H1 (cell line): ENCODE measurements around the gene SULF2. TPM values are rescaled to one million over a fixed set of nuclear protein-coding genes. Genes with fewer than 3 reads are reported as not detected.

ENCODE experiments used
- CTCF ChIA-PET: fragments of 300-600 bp; sonication (Branson Sonifier 250); formaldehyde crosslinking; loops from one replicate; lab custom pipeline; 2021; ENCODE audit not compliant: partially characterized antibody; lab: Charles Lee
- POLR2A ChIA-PET: fragments of 300-600 bp; sonication (Branson Sonifier 250); formaldehyde crosslinking; loops from one replicate; lab custom pipeline; 2021; ENCODE audit warnings: inconsistent platforms; ENCODE audit not compliant: partially characterized antibody; lab: Charles Lee
- DNase-seq, 2 experiments: peaks; one replicate each; pipeline versions ENCODE4 v3.0.0 to v3.0.0-alpha.2; 2010 to 2022; ENCODE audit warnings: low spot score in 2 of 2, low read depth in 1 of 2, mixed read lengths in 1 of 2
- FAIRE-seq: peaks from 2 replicates; lab custom pipeline; 2011; peaks lifted over from hg19 to GRCh38; lab: Jason Lieb, UNC
- H2AFZ ChIP-seq: 2 replicates; pipeline ENCODE4 v1.8.1; 2012; ENCODE audit warnings: low read length, inconsistent platforms
- H2AK5ac ChIP-seq: 2 replicates; pipeline ENCODE4 v1.6.1; 2013; ENCODE audit warnings: low read depth, low read length
- H2BK120ac ChIP-seq: replicated peaks from 2 replicates; pipeline ENCODE3; 2013; ENCODE audit warnings: low read depth, low read length, inconsistent platforms
- H2BK12ac ChIP-seq: 2 replicates; pipeline ENCODE4 v1.6.1; 2013; ENCODE audit warnings: low read depth, low read length
- H2BK15ac ChIP-seq: 2 replicates; pipeline ENCODE4 v1.6.1; 2013; ENCODE audit warnings: low read length
- H2BK20ac ChIP-seq: 2 replicates; pipeline ENCODE4 v1.6.1; 2013; ENCODE audit warnings: low read length
- H2BK5ac ChIP-seq: 2 replicates; pipeline ENCODE4 v1.6.1; 2013; ENCODE audit warnings: low read depth, low read length
- H3K14ac ChIP-seq: 2 replicates; pipeline ENCODE4 v1.6.1; 2013; ENCODE audit warnings: inconsistent platforms; ENCODE audit not compliant: insufficient read length
- H3K18ac ChIP-seq: 2 replicates; pipeline ENCODE4 v1.6.1; 2013; ENCODE audit warnings: low read length; ENCODE audit errors: extremely low read depth
- H3K23ac ChIP-seq: 2 replicates; pipeline ENCODE4 v1.6.1; 2013; ENCODE audit warnings: inconsistent platforms; ENCODE audit not compliant: insufficient read length
- H3K23me2 ChIP-seq: 2 replicates; pipeline ENCODE4 v1.6.1; 2013; ENCODE audit warnings: low read depth, low read length
- H3K27ac ChIP-seq: 2 replicates; pipeline ENCODE4 v1.6.1; 2011; ENCODE audit warnings: low read depth, low read length, inconsistent platforms
- H3K27me3 ChIP-seq, 4 experiments: replicated peaks in 1 of 4; 1 replicate in 1 of 4; 2 replicates in 3 of 4; pipeline versions ENCODE4 v1.6.1 to v1.8.1; 2011 to 2013; ENCODE audit warnings: low read length in 3 of 4, mild to moderate bottlenecking in 3 of 4, inconsistent platforms in 2 of 4, mixed read lengths in 2 of 4, moderate library complexity in 1 of 4; ENCODE audit not compliant: control insufficient read depth in 3 of 4, insufficient read depth in 3 of 4; ENCODE audit errors: extremely low read depth in 1 of 4
- H3K36me3 ChIP-seq, 4 experiments: 2 replicates each; pipeline versions ENCODE4 v1.6.1 to v1.8.1; 2011 to 2013; ENCODE audit warnings: mild to moderate bottlenecking in 4 of 4, low read length in 3 of 4, moderate library complexity in 2 of 4, control low read depth in 1 of 4, inconsistent platforms in 1 of 4; ENCODE audit not compliant: insufficient read depth in 4 of 4, control insufficient read depth in 2 of 4
- H3K4ac ChIP-seq: replicated peaks from 2 replicates; pipeline ENCODE3; 2013; ENCODE audit warnings: low read length, low read depth, mixed read lengths, inconsistent platforms; ENCODE audit not compliant: insufficient read length
- H3K4me1 ChIP-seq, 4 experiments: replicated peaks in 1 of 4; 1 replicate in 1 of 4; 2 replicates in 3 of 4; pipeline versions ENCODE4 v1.6.1 to v1.8.1; 2011 to 2013; ENCODE audit warnings: low read length in 3 of 4, inconsistent platforms in 2 of 4, mixed read lengths in 1 of 4; ENCODE audit not compliant: insufficient read depth in 4 of 4, control insufficient read depth in 3 of 4
- H3K4me2 ChIP-seq, 2 experiments: 2 replicates each; pipeline versions ENCODE4 v1.6.1 to v1.8.1; 2011 to 2013; ENCODE audit warnings: low read depth in 2 of 2, low read length in 2 of 2, control low read depth in 1 of 2, inconsistent platforms in 1 of 2, mild to moderate bottlenecking in 1 of 2; ENCODE audit not compliant: insufficient read depth in 1 of 2
- H3K4me3 ChIP-seq, 4 experiments: fragments of 200-600, 300-600 bp in 1 of 4; sonication (generic), shearing (Covaris generic), sonication (Bioruptor Twin) in 1 of 4; 2 replicates each; pipeline versions ENCODE4 v1.5.1 to v1.8.1; 2011 to 2016; ENCODE audit warnings: low read length in 4 of 4, low read depth in 3 of 4, control low read depth in 2 of 4, inconsistent platforms in 2 of 4, mild to moderate bottlenecking in 2 of 4, mixed read lengths in 1 of 4, moderate library complexity in 1 of 4; ENCODE audit not compliant: insufficient read depth in 2 of 4; ENCODE audit errors: extremely low read depth in 1 of 4
- H3K56ac ChIP-seq: replicated peaks from 2 replicates; pipeline ENCODE3; 2013; ENCODE audit warnings: low read depth, mild to moderate bottlenecking, mixed read lengths, low read length, inconsistent platforms; ENCODE audit not compliant: insufficient read length
- H3K79me1 ChIP-seq: 2 replicates; pipeline ENCODE4 v1.6.1; 2013; ENCODE audit warnings: low read depth, low read length, control low read depth
- H3K79me2 ChIP-seq, 2 experiments: 2 replicates each; pipeline versions ENCODE4 v1.6.1 to v1.8.1; 2012 to 2013; ENCODE audit warnings: low read length in 2 of 2, mild to moderate bottlenecking in 2 of 2, inconsistent platforms in 1 of 2; ENCODE audit not compliant: insufficient read depth in 2 of 2, control insufficient read depth in 1 of 2
- H3K9ac ChIP-seq, 4 experiments: replicated peaks in 1 of 4; 1 replicate in 1 of 4; 2 replicates in 3 of 4; pipeline versions ENCODE4 v1.6.1 to v1.8.1; 2011 to 2013; ENCODE audit warnings: low read depth in 3 of 4, low read length in 3 of 4, control low read depth in 2 of 4, mild to moderate bottlenecking in 2 of 4, moderate library complexity in 2 of 4, inconsistent platforms in 1 of 4; ENCODE audit errors: extremely low read depth in 1 of 4
- H3K9me3 ChIP-seq, 2 experiments: 2 replicates each; pipeline versions ENCODE4 v1.6.1 to v1.8.1; 2012 to 2013; ENCODE audit warnings: mild to moderate bottlenecking in 2 of 2, moderate library complexity in 2 of 2, control low read depth in 1 of 2, inconsistent platforms in 1 of 2, low read depth in 1 of 2, low read length in 1 of 2, mixed read lengths in 1 of 2; ENCODE audit not compliant: insufficient read depth in 2 of 2
- H4K20me1 ChIP-seq, 2 experiments: replicated peaks in 1 of 2; 2 replicates each; pipeline versions ENCODE3 to v1.8.1; 2011 to 2013; ENCODE audit warnings: inconsistent platforms in 2 of 2, low read length in 2 of 2, mild to moderate bottlenecking in 1 of 2; ENCODE audit not compliant: insufficient read depth in 2 of 2, control insufficient read depth in 1 of 2
- H4K5ac ChIP-seq: 2 replicates; pipeline ENCODE4 v1.6.1; 2013; ENCODE audit warnings: low read length, low read depth, mixed read lengths, inconsistent platforms; ENCODE audit not compliant: insufficient read length
- H4K8ac ChIP-seq: 2 replicates; pipeline ENCODE4 v1.8.0; 2013; ENCODE audit warnings: mild to moderate bottlenecking, moderate library complexity, low read length, inconsistent platforms; ENCODE audit not compliant: insufficient read depth; ENCODE audit errors: extremely low read depth
- H4K91ac ChIP-seq: replicated peaks from 2 replicates; pipeline ENCODE3; 2013; ENCODE audit warnings: low read length, mixed read lengths, inconsistent platforms; ENCODE audit not compliant: insufficient read length
- CBX8 ChIP-seq: fragments of 300-800, 300-1000 bp; sonication (generic); IDR thresholded peaks from 2 replicates; pipeline ENCODE4 v1.7.1; 2016; ENCODE audit warnings: low read depth, low read length, borderline replicate concordance
- CTBP2 ChIP-seq: IDR thresholded peaks from 2 replicates; pipeline ENCODE4 v1.7.0; 2011; ENCODE audit warnings: borderline replicate concordance, mild to moderate bottlenecking, moderate library complexity, mixed read lengths, low read length; ENCODE audit not compliant: insufficient read depth, insufficient read length
- E2F6 ChIP-seq: IDR thresholded peaks from 2 replicates; pipeline ENCODE4 v1.6.1; 2012; ENCODE audit warnings: inconsistent platforms
- EZH2 ChIP-seq: fragments of 200-600 bp; sonication (generic); IDR thresholded peaks from 2 replicates; pipeline ENCODE4 v1.7.1; 2012; ENCODE audit warnings: low read depth, mild to moderate bottlenecking, moderate library complexity, low read length, inconsistent platforms; ENCODE audit not compliant: severe bottlenecking
- GTF2F1 ChIP-seq: IDR thresholded peaks from 2 replicates; pipeline ENCODE4 v1.6.1; 2012; ENCODE audit warnings: low read depth, low read length, improper control_type of control experiment, borderline replicate concordance
- HDAC6 ChIP-seq: IDR thresholded peaks from one replicate; pipeline ENCODE4 v1.7.1; 2012; ENCODE audit warnings: low read depth, mild to moderate bottlenecking, inconsistent platforms, low read length, moderate library complexity
- JUN ChIP-seq: IDR thresholded peaks from 2 replicates; pipeline ENCODE4 v1.6.1; 2011; ENCODE audit warnings: low read depth, mild to moderate bottlenecking, improper control_type of control experiment, low read length
- KDM4A ChIP-seq: IDR thresholded peaks from one replicate; pipeline ENCODE4 v1.7.1; 2012; ENCODE audit warnings: low read depth, mild to moderate bottlenecking, moderate library complexity, low read length, inconsistent platforms; ENCODE audit not compliant: severe bottlenecking
- KDM5A ChIP-seq: fragments of 200-600 bp; IDR thresholded peaks from 2 replicates; pipeline ENCODE4 v1.7.1; 2012; ENCODE audit warnings: mild to moderate bottlenecking, low read length, inconsistent platforms, mixed read lengths
- SP2 ChIP-seq: IDR thresholded peaks from 2 replicates; pipeline ENCODE4 v1.6.1; 2012; ENCODE audit warnings: mild to moderate bottlenecking, low read length, inconsistent platforms
- TAF1 ChIP-seq: IDR thresholded peaks from 2 replicates; pipeline ENCODE4 v1.6.1; 2011; ENCODE audit warnings: mild to moderate bottlenecking, low read depth, low read length
- TAF7 ChIP-seq: optimal IDR thresholded peaks from 2 replicates; pipeline ENCODE3; 2011; ENCODE audit warnings: low read depth, mild to moderate bottlenecking, inconsistent platforms, low read length, moderate library complexity, borderline replicate concordance
- WGBS, 2 experiments: shearing (Covaris generic) in 1 of 2; methylation state at CpG; one replicate each; pipeline versions ENCODE4 v1.1.6 to v1.1.7; 2013 to 2015; ENCODE audit warnings: low lambda C conversion rate in 2 of 2, mixed read lengths in 2 of 2, inconsistent platforms in 1 of 2, low coverage in 1 of 2, missing lambda C conversion rate in 1 of 2; ENCODE audit not compliant: insufficient replicate concordance in 2 of 2, insufficient coverage in 1 of 2, insufficient read length in 1 of 2; ENCODE audit errors: extremely low coverage in 1 of 2, missing lambda C conversion rate in 1 of 2; 5-methylcytosine and 5-hydroxymethylcytosine counted together
- polyA plus RNA-seq, 7 experiments: library from polyadenylated mRNA; depleted of rRNA in 3 of 7; stranded (reverse) in 5 of 7; unstranded in 2 of 7; fragments of >200 nt in 5 of 7; fragments of 200-250 nt in 2 of 7; gene quantifications; 1 replicate in 5 of 7; 2 replicates in 1 of 7; 4 replicates in 1 of 7; pipeline versions ENCODE4 v1.2.1 to v1.2.3, GENCODE V29; 2011 to 2013; ENCODE audit warnings: missing spikeins in 2 of 7, mixed read lengths in 2 of 7
- total RNA-seq: library from RNA; stranded (reverse); fragmentation: NEBNext Ultra II Directional; extraction: Animal tissue kit (Norgen Biotek cat#: 25700); gene quantifications from 2 replicates; pipeline ENCODE4 v1.2.1, GENCODE V29; 2021

Gene SULF2
- total and polyA plus RNA-seq, 2 of the 8 experiments (the other 6 are each of a cell fraction or from before 2014, with no cell fraction given): 15.7 to 28.2 TPM

- Histone ChIP-seq H3K4me2 (no peak overlapping the region), H3K79me1 (no peaks in the 10 kb centered on the region), H4K20me1 (no peaks in the 10 kb centered on the region), H2BK12ac (no peak overlapping the region), H2BK120ac (no peak overlapping the region), H2AFZ (no peak overlapping the region), H3K4ac (no peak overlapping the region), H3K79me2 (no peaks in the 10 kb centered on the region), H2BK20ac (no peak overlapping the region), H3K4me3 (no peak overlapping the region), H3K4me1 (peaks cover 0 to 5% (median 0%) of the 10 kb centered on the region in 4 experiments; a peak in 2 of 7 replicates), H3K23ac (no peak overlapping the region), H4K91ac (no peak overlapping the region), H4K8ac (no peak overlapping the region), H3K36me3 (no peaks in the 10 kb centered on the region), H4K5ac (no peak overlapping the region), H3K27ac (no peak overlapping the region), H3K27me3 (peaks cover 0 to 6% (median 0%) of the 10 kb centered on the region in 4 experiments; a peak in 2 of 7 replicates), H3K23me2 (peaks cover 6% of the 10 kb centered on the region), H3K18ac (no peak overlapping the region), H2AK5ac (no peak overlapping the region), H2BK15ac (no peak overlapping the region), H2BK5ac (no peak overlapping the region), H3K14ac (no peak overlapping the region), H3K9me3 (no peaks in the 10 kb centered on the region), H3K56ac (no peak overlapping the region), H3K9ac (no peak overlapping the region)
- POLR2A ChIA-PET: no interaction called here
- CTCF ChIA-PET: no interaction called here
- WGBS, 2 experiments: 84% methylated on average over 6 of the region's 6 CpGs; no CpG with 5 or more reads in 1 of the 2 experiments
- DNase-seq (no peak), FAIRE-seq (no peak)
- TF ChIP-seq HDAC6 (no peak), GTF2F1 (no peak), TAF1 (no peak), SP2 (no peak), CTBP2 (no peak), JUN (no peak), KDM5A (no peak), KDM4A (no peak), E2F6 (no peak), TAF7 (no peak), CBX8 (no peak), EZH2 (no peak)
Measured at GRCh38 chr20:47799116-47799715, 13.9 kb upstream of the SULF2 start.
